UCSD-AML1 (cell line): ENCODE results near the gene ZNF600.
"Not testable (repeated sequence)": the region's sequence is repeated elsewhere in the genome, so short reads cannot be mapped to it uniquely, and the experiment has no call there.

Experiments used
- DNase-seq: peaks from one replicate; lab custom pipeline; 2025; ENCODE audit not compliant: unreplicated experiment; lab: John Stamatoyannopoulos, UW

ZNF600 gene

DNA sequence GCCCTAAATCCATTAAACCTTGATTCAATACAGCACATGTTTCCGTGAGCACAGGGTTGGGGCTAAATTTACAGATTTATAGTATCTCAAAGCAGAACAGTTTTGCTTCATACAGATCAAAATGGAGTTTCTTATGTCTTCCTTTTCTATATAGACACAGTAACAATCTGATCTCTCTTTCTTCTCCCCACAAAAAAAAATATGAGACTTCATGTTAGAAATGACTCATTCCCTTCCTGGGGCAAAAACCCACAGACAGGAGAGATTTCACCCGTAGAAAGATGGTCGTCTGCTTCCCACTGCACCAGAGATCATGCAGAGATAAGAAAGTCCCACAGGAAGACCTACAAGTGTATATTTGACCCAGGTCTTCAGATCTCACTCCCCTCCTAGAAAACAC lies 44.1 kb downstream of the ZNF600 start:
- no peak for DNase-seq

GRCh38 chr19:52741951-52742485 lies 44.6 kb downstream of the ZNF600 start:
- DNase-seq: no peak

DNA sequence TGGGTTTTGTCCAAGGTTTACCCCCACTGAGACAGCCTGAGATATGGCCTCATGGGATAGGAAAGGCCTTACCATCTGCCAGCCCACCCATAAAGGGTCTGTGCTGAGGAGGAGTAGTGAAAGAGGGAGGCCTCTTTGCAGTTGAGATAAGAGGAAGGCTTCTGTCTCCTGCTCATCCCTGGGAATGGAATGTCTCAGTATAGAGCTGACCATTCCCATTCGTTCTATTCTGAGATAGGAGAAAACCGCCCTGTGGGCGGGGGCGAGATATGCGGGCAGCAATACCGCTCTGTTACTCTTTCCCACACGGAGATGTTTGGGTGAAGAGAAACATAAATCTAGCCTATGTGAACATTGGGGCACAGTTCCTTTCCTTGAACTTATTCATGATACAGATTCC lies 45.2 kb downstream of the ZNF600 start:
- not testable (repeated sequence) for DNase-seq

- no peak for DNase-seq
Measured at GRCh38 chr19:52739576-52739975, 47.0 kb downstream of the ZNF600 start.

DNA sequence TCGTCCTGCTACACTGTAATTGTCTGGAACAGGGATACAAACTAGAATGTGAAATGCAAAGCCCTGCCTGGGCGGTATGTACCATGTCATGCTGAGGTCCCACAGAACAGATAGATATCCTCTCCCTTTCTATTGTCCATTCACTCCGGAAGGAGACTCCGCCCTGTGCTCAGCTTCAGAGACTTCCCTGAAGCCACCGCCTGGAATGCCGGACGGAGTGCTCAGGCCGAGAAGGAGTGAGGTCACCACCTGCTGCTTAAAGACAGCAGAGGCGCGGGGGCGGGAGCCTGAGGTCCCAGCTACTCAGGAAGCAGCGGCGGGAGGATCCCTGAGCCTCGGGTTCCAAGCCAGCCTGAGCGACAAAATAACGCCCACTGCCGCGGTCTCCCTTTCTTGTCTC lies 50.9 kb downstream of the ZNF600 start:
- no peak for DNase-seq

DNA sequence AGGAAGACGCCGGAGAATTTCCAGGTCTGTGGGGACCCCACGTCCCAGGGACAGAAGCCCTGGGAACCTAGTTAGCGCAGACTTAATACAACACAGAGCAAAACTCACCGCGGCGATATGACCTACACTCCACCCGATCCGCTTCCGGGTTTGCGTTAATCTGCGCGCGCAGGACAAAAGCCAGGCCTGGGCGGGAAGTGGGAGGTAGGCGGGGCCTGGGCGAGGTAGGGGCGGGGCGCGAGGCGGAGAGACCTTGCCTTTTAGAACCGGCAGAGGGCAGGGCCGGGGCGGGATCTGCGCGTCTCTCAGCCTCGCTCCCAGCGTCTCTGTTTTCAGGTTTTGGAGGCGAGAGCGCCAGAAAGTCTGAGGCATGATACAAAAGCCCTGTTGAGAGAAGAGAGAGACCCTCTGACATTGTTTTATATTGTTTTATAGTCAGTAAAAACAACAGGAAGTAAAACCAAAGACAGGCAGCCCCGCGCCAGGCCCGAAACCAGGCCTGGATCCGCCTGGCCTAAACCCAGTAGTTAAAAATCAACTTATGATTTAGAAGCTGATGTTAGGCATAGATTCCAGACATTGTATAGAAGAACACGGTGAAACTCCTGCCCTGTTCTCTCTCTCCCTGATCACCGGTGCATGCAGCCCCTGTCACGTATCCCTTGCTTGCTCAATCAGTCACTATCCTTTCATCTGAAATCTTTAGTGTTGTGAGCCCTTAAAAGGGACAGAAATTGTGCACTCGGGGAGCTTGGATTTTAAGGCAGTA lies 51.5 kb downstream of the ZNF600 start, which contains the start of gene ZNF611:
Gene ZNF611, minus strand, starts transcription at position 152 of the 769 bp plus-strand sequence. CDS start 19,150 bp downstream, outside the sequence.
- peak; percentile 95 for DNase-seq

- no peak for DNase-seq
Measured at GRCh38 chr19:52734331-52734892, 52.2 kb downstream of the ZNF600 start.

- not testable (repeated sequence) for DNase-seq
Measured at GRCh38 chr19:52726051-52726450, 60.5 kb downstream of the ZNF600 start.

- no peak for DNase-seq
Measured at GRCh38 chr19:52725528-52725961, 61.0 kb downstream of the ZNF600 start.

- no peak for DNase-seq
Measured at GRCh38 chr19:52724701-52725514, 61.7 kb downstream of the ZNF600 start.

DNA sequence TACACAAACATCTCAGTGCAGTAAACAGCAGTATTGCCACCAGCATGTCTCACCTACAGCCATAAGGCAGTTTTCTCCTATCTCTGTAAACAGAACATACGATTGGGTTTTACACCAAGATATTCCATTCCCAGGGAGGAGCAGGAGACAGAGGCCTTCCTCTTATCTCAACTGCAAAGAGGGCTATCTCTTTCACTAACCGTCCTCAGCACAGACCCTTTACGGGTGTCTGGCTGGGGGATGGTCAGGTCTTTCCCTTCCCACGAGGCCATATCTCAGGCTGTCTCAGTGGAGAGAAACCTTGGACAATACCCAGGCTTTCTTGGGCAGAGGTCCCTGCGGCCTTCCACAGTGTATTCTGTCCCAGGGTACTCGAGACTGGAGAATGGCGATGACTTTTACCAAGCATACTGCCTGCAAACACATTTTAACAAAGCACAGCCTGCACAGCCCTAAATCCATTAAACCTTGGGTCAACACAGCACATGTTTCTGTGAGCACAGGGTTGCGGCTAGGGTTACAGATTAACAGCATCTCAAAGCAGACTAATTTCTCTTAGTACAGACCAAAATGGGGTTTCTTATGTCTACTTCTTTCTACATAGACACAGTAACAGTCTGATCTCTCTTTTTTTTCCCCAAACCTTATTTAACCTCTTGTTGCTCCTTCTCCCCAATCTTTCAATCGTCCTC lies 62.5 kb downstream of the ZNF600 start:
- not testable (repeated sequence) for DNase-seq

GRCh38 chr19:52722062-52723003 lies 64.3 kb downstream of the ZNF600 start:
- no peak for DNase-seq

DNA sequence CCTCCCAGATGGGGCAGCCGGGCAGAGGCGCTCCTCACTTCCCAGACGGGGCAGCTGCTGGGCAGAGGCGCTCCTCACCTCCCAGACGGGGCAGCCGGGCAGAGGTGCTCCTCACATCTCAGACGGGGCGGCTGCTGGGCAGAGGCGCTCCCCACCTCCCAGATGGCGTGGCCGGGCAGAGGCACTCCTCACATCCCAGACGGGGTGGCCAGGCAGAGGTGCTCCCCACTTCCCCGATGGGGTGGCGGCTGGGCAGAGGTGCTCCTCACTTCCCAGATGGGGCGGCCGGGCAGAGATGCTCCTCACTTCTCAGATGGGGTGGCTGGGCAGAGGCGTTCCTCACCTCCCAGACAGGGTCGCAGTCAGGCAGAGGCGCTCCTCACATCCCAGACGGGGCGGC lies 66.0 kb downstream of the ZNF600 start:
- not testable (repeated sequence) for DNase-seq

GRCh38 chr19:52716522-52716921 lies 70.1 kb downstream of the ZNF600 start:
- DNase-seq: no peak

DNA sequence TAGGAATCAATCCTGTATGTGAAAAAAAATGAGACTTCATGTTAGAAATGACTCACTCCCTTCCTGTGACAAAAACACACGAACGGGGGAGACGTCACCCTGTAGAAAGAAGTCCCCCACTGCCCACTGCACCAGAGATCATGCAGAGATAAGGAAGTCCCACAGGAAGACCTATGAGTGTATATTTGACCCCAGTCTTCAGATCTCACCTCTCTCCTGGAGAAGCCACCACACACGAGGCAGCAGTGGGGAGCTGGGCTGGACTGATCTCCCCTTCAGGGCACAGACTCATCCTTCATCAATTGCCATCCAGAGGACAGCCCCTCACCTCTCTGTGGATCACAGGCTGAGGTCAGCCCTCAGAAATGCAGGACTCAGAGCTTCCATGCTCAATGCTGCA lies 70.7 kb downstream of the ZNF600 start:
- not testable (repeated sequence) for DNase-seq

DNA sequence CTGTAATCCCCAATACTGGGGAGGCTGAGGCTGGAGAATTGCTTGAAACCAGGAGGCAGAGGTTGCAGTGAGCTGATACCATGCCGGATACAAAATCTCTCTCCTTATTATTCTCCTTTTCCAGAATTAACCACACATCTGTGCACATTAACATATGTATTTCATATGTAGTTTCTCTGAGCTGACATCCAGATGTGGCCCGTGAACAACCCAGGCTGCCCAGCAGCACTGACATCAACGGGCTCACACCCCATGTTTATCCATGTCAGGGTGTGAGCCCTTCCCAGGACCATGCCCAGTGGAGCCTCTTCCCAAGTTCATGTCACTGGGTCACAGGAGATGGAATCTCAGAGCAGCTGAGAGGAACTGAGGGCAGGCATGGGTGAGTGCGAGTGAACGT lies 71.3 kb downstream of the ZNF600 start:
- not testable (repeated sequence) for DNase-seq
